ENCODE results near the gene NFASC.

The NFASC gene

DNA sequence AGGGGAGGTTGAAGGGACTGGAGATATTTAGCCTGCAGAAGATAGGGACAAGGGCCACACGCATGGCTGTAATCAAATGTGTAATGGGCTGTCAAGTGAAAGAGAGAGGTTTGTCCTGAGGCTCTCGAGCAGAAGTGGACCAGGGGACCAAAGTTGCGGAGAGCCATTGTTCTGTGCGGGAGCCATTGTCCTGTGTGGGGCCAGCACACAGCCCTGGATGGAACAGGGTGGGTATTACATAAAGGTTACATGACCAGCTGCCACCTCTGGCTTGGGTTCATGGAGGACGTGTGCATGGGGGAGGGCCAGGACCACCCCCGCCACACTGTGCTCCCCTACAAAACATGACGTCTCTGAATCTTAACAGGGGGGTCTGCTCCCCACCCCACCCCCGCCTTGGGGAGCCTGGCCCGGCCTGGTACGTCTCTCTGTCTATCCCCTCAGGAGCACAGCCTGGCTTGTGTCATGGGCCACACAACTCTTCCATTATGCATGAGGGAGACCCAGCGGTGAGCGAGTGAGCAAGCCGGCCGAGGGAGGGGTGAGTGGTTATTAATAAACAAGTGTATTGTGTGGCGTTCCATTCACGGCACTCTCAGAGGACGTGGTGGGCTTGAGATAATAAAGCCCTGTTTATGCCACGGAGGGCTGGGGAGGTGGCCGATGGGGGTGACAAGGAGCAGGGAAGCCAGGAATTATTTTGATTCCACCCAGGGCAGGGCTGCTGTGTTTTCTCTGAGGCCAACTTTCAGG, at the start of gene NFASC:
Gene NFASC, plus strand, starts transcription at position 703 of the 753 bp plus-strand sequence. CDS start 73,454 bp downstream, outside the sequence.
- no peak for DNase-seq

DNA sequence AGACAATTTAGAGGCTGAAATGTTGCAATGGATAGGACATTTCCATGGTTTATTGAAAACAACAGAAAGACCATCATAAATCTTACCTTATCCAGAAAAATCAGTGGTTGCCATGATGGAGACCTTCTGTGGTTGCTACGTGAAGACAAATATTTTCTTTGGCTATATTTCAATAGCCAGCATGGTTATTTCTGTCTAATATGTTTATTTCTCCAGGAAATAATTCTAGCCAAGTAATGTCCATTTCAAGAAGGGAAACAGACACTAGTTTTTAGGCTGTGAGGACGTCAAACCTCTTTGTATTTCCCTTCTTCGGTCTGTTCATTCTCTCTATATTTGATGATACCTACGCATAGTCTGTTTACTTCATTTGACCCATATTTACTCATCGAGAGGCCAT, 49.2 kb upstream of the NFASC start:
- peak; percentile 73 for DNase-seq

DNA sequence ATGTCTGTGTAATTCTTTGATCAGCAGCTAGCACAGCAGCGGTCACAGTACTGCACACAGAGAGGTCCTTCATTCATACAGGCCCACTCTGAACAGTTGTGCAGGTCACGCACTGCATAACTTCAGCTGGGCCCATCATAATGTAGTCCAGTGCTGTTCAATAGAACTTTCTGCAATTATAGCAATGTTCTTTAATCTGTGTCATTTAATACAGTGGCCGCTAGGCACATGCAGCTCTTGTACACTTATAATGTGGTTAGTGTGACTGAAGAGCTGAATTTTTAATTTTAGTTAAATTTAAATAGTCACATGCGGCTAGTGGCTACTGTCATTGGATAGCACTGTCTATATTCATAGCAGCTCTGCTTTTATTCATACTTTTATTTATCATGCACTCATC, 48.7 kb upstream of the NFASC start:
- peak; percentile 84 for DNase-seq

DNA sequence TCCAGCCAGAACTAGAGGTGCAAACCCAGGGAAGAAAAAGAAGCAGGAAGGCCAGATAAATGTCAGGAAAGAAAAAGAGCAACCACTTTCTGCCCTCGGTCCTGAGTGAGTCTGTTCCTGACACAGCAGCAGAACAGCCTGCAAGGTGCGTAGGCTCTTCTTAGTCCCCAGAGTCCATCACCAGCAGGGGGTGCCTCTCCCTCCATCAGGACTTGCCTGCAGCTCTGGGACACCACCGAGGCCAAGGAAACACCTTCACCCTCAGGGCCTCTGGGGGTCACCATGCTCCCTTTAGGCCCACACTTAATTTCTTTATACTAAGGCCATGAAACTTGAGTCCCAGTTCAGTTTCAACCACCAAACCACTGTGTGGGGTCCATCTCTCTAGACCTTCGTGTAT, 43.7 kb upstream of the NFASC start:
- DNase-seq, result peak; percentile 74

DNA sequence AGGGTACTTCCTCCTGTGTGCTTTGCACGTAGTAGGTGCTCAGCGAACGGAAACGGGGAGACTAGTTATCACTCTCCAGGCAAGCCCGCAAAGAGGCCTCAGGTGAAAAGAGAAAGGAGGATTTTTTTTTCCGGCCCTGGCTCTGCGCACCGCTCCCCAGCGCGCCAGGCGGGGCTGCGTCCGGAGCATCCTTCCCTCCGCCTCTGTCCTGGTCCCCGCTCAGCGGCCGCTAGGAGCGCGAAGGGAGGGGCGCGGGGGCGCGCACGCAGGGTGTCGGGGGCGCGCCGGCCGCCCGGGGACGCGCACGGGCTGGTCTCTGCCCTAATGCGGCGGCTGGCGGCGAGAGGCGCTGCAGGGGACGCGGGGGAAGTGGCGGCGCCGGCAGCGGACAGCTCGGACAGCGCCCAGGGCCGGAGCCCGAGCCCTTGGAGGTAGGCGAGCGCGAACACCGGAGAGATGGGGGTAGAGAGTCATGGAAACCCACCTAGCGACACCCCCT, 42.3 kb upstream of the NFASC start:
- peak; percentile 98 for DNase-seq

DNA sequence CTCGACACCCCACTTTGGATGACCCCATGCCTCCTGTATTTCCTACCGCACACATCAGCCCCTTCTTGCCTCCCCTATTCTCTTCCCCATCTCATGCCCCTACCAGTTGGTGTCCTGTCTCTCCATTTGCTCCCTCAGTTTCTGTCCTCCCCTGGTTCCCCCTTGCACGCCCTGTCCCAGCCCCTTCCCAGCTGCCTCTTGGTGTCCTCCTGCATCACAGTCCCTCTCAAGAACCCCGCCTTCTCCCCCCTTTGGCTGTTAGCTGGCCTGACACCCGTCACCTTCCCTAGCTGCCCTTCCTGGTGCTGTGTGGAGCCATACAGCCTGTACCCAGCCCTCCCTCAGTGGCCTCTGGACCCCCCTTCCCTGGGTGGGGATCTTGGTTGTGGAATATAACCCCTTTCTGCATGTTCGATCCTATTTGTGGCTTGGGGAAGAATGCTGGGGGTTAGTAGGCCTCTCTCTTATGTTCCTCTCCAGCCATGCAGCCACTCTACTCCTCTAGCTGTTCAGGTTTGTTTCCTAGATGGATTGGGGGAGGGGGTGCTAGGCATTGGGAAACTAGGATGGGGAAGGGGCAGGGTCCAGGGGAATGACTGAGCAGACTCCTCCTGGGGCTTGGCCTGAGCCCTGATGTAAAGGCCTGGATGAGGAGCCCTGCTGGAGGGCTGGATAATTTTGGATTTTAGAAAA, 41.4 kb upstream of the NFASC start:
- peak; percentile 69 for DNase-seq

DNA sequence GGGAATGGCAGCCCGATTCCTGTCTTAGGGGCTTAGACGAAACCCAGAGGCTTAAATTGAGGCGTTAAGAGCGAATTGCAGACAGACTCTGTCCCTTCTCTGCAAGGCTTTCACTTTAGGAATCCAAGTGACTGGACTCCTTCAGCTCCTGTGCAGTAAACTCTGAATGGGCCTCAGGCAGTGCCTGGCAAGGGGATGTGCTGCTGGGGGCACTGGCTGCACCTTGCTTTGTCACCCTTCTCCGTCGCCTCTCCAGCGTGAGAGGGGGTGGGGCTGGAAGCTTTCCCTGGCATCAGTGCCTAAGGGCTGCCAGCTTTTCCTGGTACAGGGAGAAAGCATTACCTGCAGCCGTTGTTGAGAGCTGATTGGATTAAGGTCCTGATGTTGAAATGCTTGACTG, 39.9 kb upstream of the NFASC start:
- DNase-seq, result no peak

DNA sequence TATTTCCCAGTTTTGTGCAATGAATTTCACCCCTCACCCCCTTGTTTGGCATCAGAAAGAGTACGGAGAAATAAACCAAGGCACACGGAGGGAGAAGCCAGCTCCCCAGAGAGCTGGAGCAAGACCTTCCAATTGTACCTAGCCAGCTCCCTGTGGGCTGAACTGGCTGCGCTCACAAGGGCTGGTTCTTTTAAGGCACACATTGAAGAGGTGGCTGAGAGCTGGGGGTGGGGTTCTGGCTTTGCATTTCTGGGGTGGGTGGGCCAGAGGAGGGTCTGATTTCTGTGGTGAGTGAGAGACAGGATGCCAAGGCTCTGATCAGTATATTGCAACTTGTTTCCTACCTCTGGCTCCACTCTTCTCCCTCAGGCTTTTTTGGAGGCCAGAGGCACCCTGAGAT, 39.5 kb upstream of the NFASC start:
- no peak for DNase-seq

DNA sequence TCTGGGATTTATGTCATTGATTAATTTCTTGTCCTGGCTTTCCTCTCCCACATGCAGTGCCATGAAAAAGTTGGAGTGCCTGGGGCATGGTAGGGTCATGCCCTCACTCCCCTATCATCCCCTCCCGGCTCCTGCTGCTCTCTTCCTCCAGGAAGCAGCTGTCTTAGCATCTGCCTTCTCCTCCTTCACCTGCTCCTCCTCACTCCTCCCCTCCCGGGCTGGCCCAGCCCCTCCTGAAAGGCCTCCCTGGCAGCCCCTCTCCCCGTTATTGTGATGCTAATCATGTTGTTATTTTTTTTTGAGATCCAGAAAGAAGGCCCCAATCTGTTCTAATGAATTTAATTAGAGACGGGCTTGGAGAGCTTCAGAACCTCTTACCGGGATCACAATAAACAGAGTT, 36.3 kb upstream of the NFASC start:
- no peak for DNase-seq

DNA sequence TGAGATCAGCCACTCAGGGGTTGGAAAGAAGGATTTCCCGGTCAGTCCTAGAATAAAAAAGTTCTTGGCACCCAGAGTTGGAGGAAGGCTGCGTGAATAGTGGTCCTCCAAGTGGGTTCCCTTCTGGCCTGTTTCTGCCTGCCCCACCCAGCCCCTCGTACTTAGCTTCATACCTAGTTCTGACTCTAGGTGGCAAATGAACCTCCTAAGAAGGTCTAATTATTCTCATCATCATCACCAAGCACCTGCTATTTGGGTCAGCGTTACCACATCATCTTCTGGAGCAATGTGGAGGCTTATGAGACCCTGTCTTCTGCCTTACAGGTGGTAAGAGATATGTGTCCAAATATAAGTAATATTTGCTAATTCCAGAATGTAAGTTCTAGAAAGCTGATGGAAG, 35.9 kb upstream of the NFASC start:
- DNase-seq, result no peak

DNA sequence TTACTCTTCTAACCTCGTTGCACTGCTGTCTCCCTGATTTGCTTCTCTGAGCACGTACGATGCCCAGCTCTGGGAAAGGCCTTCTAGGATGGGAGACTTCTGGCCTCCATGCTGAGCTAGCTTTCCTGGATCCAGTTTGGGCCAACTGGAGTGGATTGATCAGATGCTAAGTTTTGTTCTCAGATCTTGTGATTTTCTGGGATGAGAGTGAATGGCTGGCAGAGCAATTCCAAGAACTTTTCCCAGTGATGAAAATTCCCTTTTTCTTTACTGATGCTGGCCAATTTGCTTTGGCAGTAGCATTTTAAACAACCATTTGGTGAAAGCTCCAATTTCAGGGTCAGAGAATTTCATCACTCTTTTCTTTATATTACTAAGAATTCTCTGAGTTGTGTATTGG, 34.9 kb upstream of the NFASC start:
- no peak for DNase-seq

DNA sequence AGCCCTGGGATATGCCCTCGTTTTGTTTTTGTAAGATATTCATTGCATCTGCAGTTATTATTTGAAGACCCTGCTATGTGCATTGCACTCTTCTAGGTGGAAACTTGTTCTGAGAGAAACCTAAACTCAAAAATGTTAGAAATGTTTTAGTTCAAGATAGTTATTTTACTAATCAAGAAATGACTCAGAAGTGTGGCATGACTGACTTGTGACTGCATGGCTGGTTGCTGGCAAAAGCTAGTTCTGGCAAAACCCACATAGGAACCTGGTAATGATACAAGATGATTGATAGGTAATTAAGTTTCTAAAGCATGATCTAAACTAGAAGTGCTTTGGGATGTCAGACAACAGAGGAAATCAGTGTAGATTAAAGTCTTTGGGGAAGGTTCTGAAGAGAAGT, 33.8 kb upstream of the NFASC start:
- DNase-seq, result no peak

DNA sequence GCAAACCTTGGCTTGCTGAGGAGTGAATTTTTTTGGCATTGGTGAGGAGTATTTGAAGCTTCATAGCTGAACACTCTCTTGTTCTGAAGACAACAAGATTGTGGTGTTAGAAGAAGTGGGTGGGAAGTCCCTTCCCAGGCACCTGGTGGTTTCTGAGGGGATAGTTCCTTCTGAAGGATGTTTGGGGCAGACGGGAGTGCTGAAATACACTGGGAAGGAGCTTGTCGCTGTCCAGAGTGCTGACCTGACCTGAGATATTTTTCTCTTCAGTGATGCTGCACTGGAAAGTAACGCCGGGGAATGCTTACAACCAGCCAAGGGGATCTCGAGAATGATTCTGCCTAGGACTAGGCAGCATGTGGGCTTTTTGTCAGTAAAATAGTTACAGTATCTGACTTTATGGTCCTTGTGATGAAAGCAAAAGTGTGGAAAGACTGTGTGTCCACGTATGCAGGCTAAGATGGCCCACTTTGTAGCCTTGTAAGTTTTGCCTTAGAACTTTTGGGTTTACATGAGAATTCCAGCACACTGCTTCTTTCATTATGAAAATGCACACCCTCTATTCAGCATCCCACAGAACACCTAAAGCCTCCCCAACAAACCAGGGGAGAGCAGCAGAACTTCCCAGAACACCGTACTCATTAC, 33.1 kb upstream of the NFASC start:
- peak; percentile 38 for DNase-seq

DNA sequence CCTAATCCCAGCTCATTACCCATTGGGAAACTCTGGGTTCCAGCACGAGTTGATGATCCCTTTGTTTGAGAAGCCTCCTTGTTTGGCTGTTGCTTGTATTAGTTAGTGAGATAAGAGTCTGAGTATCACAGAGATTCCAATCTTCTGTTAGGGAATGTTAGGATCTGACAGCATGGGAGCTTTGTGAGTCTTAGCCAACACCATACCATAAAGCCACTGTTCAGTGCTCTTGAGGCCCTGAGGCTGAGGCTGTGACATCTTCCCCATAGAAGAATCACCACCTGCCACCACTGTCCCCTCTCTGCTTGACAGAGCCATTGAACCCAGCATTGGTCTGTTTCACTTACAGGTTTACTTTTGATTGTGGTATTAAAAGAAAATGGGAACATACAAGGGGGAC, 29.3 kb upstream of the NFASC start:
- DNase-seq, result no peak

DNA sequence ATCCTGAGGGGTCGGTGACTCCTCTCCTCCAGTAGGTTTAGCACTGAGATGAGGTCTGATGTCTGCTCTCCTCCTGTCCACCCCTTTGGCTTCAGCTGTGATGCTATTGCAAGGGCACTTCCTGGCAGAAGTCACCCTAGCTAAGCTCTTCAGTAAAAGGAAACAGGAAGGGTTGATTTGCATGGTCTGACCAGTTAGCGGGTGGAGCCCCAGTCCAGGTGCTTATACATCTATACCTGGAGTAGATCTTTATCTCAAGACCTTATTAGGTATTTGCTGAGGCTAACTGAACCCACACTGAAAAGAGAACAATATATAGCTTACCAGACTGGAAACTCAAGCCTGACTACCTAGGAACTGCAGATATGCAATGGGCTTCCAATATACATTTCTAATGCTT, 28.9 kb upstream of the NFASC start:
- DNase-seq, result peak; percentile 94

DNA sequence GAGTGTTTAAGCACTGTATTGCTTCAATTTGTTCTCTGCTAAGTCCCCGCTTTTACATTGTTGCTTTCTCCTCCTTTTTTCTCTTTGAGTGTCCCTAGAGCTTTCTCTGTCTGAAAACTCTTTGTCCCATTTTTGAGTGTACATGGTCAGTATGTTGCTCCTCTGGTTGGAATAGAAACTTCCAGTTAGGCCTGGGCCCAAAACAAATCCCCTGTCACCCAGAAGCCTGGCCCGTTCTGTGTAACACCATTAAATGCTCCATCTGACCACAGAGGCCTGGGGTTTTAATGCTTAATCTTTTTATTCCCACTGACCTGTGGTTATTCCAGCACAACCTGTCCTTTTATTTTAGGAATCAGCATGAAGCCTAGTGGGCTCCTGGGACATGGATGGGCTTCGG, 28.3 kb upstream of the NFASC start:
- DNase-seq, result no peak

DNA sequence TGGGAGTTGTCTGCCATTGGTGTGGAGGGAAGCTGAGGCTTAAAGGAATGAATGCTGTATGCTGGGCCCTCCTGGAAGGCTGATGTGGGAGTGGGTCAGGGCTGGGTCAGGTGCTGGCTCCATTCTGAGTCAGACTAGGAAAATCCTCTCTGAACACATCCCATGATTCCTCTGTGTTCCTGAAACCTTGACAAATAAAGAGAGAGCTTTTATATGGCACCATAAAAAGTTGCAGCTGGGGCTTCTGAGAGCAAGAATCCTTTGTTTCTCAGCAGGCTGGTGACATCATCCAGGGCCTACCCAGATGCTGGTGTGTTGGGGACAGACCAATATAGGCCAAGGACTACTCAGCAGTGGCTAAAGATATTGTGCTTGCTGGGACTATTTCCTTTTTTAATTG, 27.8 kb upstream of the NFASC start:
- peak; percentile 90 for DNase-seq

DNA sequence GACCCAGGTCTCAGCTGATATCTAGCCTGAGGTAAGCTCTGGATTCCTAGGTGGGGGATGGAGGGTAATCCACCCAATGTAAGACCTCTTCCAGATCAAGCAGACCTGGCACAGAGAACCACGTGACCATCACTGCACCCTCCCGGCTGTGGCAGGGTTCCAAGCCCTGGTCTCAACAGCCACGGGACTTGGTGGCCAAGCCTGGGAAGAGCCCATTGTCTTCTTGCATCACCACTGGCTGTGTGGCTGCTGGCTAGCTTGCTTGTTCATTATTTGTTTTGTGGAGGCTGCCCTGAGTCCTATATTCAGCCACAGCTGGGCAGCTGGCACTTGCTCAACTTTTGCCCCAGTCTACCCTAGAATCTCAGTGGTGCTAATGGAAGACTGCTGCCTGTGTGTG, 24.1 kb upstream of the NFASC start:
- peak; percentile 92 for DNase-seq

DNA sequence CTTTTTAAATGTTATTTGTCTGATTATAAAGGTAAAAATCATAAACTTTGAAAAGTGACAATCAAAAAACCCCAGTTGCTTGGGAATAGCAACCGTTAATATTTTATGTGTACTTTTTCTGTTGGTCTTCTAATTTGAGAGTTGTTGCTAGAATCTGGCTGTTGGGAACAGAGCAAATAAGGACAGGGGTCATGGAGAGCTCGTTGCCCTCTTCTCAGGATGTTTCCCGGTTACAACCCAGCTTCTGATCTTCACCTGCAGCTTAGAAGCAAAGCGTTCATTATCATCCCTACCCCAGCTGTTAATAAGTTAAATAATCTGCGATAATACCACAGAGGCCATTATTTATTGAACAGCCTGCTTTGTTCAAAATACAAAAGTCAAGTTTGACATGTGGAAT, 22.1 kb upstream of the NFASC start:
- no peak for DNase-seq

DNA sequence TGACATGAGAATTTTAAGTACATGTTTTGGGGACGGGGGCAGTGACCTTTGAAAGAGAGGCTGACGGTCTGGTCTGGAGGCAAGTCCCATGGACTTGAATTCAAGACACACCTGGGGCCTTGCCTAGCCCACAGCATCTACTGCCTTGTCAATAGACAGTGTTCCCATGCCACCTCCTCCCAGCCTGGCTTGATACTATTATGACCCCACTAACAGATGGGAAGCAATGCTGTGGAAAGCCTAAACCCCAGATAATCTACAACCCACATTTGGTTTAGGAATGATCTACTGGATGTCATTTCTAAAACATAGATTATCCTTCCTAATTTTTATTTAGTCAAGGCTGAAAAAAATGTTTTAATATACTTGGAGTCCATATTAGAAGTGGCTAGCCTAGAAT, 17.8 kb upstream of the NFASC start:
- no peak for DNase-seq

DNA sequence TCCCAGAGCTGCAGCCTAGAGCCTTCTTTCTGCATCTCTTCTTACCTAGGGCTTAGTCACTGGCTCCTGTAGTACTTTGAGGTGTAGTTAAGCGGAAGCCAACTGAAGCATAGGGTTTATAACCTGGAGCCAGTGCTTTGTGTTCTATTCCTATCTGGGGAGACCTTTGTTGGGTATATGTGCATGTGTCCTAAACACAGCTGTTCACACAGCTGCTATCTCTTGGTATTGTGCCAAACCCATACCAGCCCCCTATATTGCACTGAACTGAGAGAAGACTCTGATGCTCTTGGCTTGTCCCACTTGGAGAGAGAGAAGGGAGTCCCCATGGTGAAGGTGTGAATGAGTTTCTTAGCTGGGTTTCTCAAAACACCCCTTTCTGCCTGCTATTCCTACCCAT, 17.2 kb upstream of the NFASC start:
- peak; percentile 18 for DNase-seq

DNA sequence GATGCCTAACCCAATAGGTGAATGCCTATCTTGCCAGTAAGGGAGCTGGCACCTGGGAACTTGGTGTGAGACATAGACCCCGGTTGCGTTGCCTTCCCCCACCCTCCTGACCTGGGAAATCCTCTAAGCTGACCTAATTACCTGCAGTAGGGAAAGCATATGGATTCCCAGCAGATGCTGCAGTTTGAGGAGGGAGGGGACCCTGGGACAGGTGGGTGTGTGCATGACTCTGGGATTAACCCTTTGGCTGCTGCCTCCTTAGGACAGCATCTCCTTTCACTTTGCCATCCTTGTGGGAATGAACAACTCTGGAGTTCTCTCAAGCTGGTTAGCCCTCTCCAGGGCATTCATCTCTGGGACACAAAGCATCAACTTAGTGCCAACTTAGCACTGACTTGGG, 16.4 kb upstream of the NFASC start:
- DNase-seq, result no peak

DNA sequence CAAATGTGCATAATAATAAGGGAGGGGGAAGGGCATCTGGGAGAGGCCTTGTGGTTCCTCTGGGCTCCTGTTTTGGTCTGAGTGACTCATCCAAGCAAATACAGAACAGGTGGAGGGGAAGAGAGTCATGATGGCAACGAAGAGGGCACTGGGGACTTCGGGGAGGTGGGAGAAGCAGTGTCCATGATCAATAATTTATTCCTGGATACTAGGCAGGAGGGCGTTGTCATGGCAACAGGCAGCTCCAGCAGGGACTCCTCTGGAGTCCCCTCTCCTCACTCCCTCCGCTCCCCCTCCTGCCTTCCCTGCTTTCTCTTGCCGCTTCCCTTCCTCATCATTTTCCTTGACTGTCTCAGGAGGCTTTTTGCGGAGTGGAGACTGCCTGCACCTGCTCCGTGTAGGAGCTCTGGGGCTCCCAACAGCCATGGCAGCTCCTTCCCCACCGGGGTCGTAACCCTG, 12.3 kb upstream of the NFASC start:
- DNase-seq, result peak; percentile 99

DNA sequence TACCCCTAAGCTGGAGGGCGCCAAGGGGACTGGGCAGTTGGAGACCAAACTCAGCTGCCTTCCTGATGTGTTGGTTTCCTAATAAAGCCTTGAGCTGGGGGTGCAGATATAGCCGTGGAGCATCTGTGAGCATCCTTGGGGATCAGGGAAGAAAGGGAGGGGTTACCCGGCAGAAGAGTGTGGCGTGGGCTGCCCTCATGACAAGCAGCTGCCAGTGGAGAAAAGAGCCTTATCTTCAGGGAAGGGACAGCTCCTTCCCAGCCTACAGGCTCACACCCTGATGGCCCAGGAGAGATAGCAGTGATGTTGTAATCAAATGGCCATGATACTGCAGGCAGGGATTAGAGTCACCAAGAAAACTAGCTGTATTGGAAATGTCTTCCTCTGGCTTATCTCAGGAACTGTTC, 10.8 kb upstream of the NFASC start:
- DNase-seq, result peak; percentile 24
